Cardiac atrium fibroblast (primary cell): ENCODE data around the gene BET1. TPM values are rescaled to one million over a fixed set of nuclear protein-coding genes. Genes with fewer than 3 reads are reported as not detected.

Source experiments
- total RNA-seq: library from RNA; depleted of rRNA; stranded (reverse); fragments of >200 nt; gene quantifications from 2 replicates; pipeline ENCODE4 v1.2.3, GENCODE V29; 2015

BET1 gene, protein sequence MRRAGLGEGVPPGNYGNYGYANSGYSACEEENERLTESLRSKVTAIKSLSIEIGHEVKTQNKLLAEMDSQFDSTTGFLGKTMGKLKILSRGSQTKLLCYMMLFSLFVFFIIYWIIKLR
- 53.6 and 54.3 TPM in 2 replicates for total RNA-seq

DNA sequence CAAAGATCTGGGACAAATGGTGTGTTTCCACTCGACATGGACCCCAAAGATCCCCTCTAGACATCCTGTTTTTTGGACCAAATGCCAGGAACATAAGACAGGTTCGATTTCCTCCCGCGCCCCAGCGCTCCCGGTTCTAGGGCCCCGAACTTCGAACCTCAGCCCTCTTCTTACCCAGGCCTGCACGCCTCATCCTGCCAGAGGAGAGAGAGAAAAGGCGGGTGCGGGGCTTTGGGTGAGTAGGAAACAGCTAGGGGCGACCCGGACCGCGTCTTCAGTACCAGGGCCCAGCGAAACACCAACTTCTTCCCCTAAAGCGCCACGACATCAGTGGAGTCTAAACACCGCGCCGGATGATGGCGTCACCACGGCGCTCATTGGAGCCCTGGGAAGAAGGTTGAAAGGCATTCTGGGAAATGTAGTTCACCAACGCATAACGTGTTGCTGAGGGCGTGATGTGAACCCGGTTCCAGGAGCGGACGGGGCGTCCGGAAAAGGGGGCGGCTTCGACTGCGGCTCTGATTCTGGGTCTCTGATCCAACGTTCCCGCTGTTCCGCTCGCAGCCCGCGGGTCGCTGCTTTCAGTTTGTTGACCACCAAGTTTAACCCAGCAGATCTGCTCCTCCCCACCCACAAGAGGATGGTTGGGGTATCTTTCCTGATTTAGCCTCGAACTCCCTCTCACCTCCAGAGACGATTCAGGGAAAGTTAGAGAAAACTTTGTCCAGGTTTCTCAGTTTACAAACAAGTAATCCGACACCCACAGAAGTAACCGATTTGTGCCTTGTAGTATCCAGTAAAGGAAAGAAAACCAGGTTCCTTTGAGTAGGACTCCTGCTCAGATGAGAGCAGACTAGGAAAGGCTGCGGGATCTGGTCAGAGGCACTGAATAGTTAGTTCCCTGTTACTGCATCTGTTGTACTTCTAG, at the start of gene BET1:
BET1 (minus strand) TSS at position 332 of the 928 bp plus-strand sequence; CDS start at position 193, 139 bp downstream.

Other genes with a start within 250 kb of the BET1 start
- gene TFPI2, start 113.6 kb downstream of the BET1 start, total RNA-seq, result 814 and 1,067 TPM in 2 replicates
- not detected in 2 replicates for gene GNGT1, start 97.8 kb downstream of the BET1 start, total RNA-seq
- gene GNG11, start 82.6 kb downstream of the BET1 start, total RNA-seq, result 113 and 138 TPM in 2 replicates